NCI-H1105 (cell line): ENCODE data around the gene ACTA2.

ENCODE experiments used
- DNase-seq: peaks from one replicate; lab custom pipeline; 2025; lab: John Stamatoyannopoulos, UW

ACTA2 gene

DNA sequence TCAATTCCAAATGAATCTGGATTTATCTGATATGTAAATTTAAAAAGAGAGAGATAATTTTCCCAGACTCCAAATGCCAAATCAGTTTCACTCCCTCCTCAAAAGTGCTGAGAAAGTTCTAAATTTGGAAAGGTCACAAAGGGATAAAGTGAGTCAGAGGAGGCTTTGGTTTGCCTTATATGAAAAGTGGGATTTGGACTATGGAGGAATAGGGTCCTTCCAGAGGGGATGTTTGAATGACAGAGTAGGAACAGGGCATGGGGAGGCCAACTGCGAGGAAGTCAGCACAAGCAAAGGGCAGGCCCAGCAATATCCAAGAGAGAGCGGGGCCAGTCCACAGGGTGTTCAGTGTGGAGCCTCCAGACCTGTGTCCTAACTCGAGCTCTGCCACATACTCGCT lies 28.2 kb upstream of the ACTA2 start:
- no peak for DNase-seq

GRCh38 chr10:88980247-88980646 lies 27.7 kb upstream of the ACTA2 start:
- DNase-seq: no peak

GRCh38 chr10:88979603-88980002 lies 27.0 kb upstream of the ACTA2 start:
- no peak for DNase-seq

- no peak for DNase-seq
Measured at GRCh38 chr10:88979153-88979562, 26.6 kb upstream of the ACTA2 start.

GRCh38 chr10:88978463-88978862 lies 25.9 kb upstream of the ACTA2 start:
- no peak for DNase-seq

- DNase-seq: no peak
Measured at GRCh38 chr10:88975377-88975720, 22.8 kb upstream of the ACTA2 start.

DNA sequence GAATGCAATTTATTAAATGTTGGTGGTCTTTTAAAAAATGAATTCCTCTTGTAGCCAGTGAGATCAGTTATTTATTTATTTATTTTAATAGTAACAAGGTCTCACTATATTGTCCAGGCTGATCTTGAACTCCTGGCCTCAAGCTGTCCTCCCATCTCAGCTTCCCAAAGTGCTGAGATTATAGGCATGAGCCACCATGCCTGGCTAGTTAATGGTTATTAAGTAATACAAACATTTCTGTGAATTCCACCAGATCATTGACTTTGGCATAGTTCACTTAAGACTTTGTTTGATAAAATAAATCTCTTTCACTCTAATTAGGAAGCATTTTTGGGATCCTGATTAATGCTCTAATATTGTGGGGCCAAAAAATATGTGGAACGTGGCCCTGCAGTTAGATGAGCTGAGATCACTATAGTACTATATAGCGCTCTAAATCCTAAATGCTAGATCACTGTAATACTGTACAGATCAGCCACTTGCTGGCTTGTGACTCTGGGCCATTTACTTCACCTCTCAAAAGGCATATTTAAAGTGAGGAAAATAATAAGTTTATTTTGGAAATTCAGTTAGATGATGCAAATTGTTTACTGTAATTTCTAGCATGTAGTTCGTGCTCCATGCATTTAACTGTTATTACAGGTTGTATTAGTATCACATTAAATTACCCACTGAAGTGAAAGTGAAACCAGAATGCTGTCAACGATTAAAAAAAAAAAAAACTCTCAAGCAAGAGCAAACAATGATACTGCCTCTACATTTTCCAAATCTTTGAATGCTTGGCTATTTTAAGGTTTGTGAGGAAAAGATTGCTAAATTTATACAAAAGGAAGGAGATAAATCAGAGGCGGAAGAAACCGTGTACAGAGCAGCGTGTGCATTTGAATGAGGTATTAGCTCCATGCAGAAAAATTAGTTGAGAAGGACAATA lies 22.1 kb upstream of the ACTA2 start:
- DNase-seq: no peak

GRCh38 chr10:88974012-88974411 lies 21.4 kb upstream of the ACTA2 start:
- DNase-seq: no peak

GRCh38 chr10:88971221-88972061 lies 18.9 kb upstream of the ACTA2 start:
- DNase-seq: no peak

DNA sequence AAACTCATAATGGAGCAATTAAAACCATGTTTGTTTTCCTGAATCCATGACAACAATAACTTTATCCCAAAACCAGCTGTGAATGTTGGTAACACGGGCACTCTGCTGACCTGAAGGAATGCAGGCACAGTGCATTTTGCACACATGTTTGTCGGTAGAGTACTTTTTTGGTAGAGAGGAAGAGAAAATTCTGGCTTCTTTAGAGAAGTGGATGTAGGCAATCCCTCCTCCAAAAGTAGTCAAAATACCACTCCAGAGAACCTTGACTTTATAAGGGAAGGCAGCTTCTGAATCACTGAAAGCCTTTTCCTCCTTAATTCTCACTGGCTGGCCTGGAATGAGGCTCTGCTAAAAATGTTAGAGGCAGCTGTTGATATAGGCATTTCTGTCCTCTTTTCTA lies 15.8 kb upstream of the ACTA2 start:
- DNase-seq: no peak

DNA sequence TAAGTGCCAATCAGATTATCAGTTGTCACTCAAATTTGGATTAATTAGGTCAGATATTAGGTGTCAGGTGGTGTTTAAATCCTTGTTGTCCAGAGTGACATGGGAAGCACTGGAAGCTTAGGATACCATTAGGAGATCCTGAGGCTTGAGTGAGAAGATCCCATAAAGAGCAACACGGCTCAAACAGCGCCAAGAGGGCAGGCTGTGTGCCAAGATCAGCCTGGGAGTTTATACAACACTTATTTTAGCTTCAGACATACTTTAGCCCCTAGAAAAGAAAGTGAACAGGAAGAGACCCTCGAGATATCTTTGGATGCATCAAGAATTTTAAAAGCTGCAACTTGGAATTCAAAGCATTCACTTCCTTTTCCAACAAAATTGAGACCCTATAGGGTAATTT lies 14.2 kb upstream of the ACTA2 start:
- no peak for DNase-seq

GRCh38 chr10:88964869-88965415 lies 12.4 kb upstream of the ACTA2 start:
- DNase-seq: no peak

DNA sequence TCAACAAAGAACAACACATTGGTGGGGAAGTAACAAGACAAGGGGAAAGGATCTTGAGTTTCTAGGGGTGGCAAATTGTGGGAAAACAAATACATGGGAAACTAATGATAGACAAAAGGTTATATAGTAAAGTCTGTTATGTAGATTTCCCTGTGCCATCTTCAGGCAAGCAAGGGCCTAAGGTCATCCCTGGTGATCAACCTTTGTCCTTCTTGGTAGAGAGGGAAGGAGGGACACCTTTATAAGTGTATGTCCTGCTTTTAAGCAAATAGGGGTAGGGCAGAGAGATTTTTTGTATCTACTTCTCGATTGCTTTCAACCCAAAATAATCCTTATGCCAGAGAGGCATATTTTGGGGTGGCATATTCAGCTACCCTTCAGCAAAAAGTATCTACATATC lies 11.8 kb upstream of the ACTA2 start:
- no peak for DNase-seq

- no peak for DNase-seq
Measured at GRCh38 chr10:88963318-88963717, 10.7 kb upstream of the ACTA2 start.

DNA sequence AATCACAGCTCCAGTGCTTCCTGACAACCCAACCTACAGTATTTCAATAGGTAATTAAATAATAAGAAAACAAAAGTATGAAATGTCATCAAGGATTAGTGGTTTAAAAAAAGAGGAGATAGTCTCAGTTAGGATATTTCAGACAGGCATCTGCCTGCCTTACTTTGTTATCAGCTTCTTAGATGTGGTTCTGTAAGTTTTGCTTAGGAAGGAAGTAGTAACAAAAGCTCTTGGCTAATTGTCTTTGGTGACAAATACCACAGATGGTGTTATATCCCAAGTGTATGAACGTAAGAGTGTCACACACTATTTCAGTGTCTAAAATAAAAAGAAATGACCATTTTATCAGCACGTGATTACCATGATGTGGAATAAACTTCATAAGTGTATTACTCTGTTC lies 9.8 kb upstream of the ACTA2 start:
- DNase-seq: no peak

DNA sequence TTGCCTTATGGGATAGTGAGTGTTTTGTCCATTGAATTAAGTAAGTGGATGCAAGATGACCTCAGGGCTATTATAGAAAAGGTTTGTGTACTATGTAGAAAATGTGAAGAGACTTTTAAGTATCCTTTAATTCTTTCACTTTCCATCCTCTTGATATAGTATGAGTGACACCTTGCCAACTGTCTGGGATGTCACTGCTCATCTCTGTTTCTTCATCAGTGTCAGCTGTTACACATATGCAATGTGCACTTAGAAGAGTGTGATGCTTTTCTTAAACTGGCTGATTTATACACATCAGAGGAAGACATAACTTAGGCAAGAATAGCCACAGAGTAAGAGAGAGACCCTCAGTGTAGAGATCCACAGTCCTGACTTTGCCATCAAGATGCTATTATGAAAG lies 8.7 kb upstream of the ACTA2 start:
- DNase-seq: no peak

DNA sequence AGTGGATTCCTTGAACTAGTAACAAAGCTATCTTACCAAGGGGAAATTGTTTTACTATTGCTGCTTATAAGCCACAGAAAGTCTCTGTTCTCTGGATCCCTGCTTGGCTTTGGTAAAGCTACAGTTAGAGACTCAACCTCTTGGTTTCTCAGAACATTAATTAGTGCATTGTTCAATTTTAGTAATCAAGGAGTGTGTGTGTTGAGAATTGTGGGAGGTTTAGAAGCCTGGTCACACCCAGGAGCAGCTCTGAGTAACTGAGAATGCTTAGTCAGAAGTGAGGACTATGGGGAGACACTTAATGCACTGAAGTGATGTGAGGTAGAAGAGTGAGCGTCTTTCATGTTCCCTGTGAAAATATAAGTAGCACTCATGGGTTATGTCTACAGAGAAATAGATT lies 8.2 kb upstream of the ACTA2 start:
- DNase-seq: no peak

DNA sequence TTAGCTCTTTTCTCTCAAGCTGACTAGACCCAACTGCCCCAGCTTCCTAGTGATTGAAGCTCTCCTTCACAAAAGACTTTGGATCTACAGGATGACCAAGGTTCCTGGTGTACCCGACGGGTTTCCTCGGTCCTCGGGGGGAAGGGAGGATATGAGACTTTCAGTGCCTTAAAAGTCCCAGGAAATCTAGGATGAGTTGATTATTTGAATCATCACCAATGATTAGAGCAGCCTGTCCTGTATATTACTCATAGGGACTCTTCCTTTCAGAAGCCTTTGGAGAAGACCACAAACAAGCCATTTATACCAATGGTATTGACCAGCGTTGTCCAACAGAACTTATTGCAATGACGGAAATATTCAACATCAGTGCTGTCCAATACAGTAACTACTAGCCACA lies 6.1 kb upstream of the ACTA2 start:
- DNase-seq: no peak

DNA sequence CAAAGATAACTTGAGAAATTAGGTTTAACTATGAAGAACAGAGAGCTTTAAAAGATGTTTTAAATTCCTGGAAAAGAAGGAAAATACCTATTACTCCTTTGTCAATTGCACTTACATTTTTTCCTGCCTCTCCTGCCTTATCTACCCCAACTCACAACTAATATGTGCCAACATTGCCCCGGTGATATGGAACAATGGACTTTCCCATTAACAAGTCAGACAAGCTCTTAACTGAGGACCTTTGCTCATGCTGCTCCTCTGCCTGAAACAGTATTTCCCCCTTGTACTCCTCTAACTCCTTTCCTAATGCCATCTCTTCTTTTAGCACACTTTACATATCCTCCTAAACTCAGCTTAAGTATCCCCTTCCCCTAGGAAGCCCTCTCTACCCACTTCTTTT lies 4.8 kb upstream of the ACTA2 start:
- no peak for DNase-seq

GRCh38 chr10:88954458-88955083 lies 2.0 kb upstream of the ACTA2 start:
- no peak for DNase-seq

DNA sequence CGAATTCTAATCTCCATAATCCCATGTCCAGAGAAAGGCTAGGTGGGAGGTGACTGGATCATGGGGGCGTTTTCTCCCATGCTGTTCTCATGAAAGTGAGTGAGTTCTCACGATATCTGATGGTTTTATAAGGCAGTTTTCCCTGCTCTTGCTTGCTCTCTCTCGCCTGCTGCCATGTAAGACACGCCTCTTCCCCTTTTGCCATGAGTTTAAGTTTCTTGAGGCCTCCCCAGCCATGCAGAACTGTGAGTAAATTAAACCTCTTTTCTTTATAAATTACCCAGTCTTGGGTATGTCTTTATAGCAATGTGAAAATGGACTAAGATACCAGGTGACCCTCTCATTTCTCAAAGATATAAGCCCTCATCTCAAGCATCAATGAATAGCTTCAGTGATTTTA lies 1.1 kb upstream of the ACTA2 start:
- DNase-seq: no peak
